Keratinocyte (primary cell): ENCODE data around the gene FHL5. TPM values are rescaled to one million over a fixed set of nuclear protein-coding genes. Genes with fewer than 3 reads are reported as not detected.

Source experiments
- DNase-seq: peaks from one replicate; pipeline ENCODE4 v3.0.0-alpha.2; 2011; ENCODE audit warnings: low read depth, missing footprints, low spot score
- FAIRE-seq: peaks from 2 replicates; lab custom pipeline; 2011; peaks lifted over from hg19 to GRCh38; lab: Jason Lieb, UNC
- H2AFZ ChIP-seq: 2 replicates; pipeline ENCODE4 v1.6.0; 2012; ENCODE audit warnings: low read length, control low read depth, inconsistent platforms; ENCODE audit not compliant: control insufficient read depth
- H3K27ac ChIP-seq: 2 replicates; pipeline ENCODE4 v1.5.1; 2011; ENCODE audit warnings: low read length; ENCODE audit not compliant: control insufficient read depth, insufficient read depth
- H3K27me3 ChIP-seq: 3 replicates; pipeline ENCODE4 v1.6.0; 2011; ENCODE audit warnings: low read length; ENCODE audit not compliant: control insufficient read depth, insufficient read depth; ENCODE audit errors: extremely low read depth
- H3K36me3 ChIP-seq, 2 experiments: 2 replicates in 1 of 2; 3 replicates in 1 of 2; pipeline ENCODE4 v1.5.1; 2011; ENCODE audit warnings: low read length in 2 of 2, mild to moderate bottlenecking in 1 of 2; ENCODE audit not compliant: control insufficient read depth in 2 of 2, insufficient read depth in 2 of 2; ENCODE audit errors: extremely low read depth in 1 of 2
- H3K4me1 ChIP-seq: 3 replicates; pipeline ENCODE4 v1.5.1; 2011; ENCODE audit warnings: low read length; ENCODE audit not compliant: control insufficient read depth, insufficient read depth; ENCODE audit errors: extremely low read depth
- H3K4me2 ChIP-seq: 3 replicates; pipeline ENCODE4 v1.6.0; 2011; ENCODE audit warnings: low read depth, low read length; ENCODE audit not compliant: control insufficient read depth, insufficient read depth; ENCODE audit errors: extremely low read depth
- H3K4me3 ChIP-seq, 3 experiments: fragments of 200-600 bp in 1 of 3; sonication (generic) in 1 of 3; 2 replicates in 2 of 3; 3 replicates in 1 of 3; pipeline ENCODE4 v1.5.1; 2011 to 2016; ENCODE audit warnings: low read length in 3 of 3, mild to moderate bottlenecking in 3 of 3, control low read depth in 2 of 3, inconsistent platforms in 1 of 3, low read depth in 1 of 3, mixed read lengths in 1 of 3, mixed run types in 1 of 3, moderate library complexity in 1 of 3; ENCODE audit not compliant: control insufficient read depth in 2 of 3, insufficient read depth in 2 of 3; ENCODE audit errors: extremely low read depth in 1 of 3
- H3K79me2 ChIP-seq: 2 replicates; pipeline ENCODE4 v1.6.0; 2012; ENCODE audit warnings: low read length; ENCODE audit not compliant: control insufficient read depth, insufficient read depth
- H3K9ac ChIP-seq: 3 replicates; pipeline ENCODE4 v1.6.0; 2011; ENCODE audit warnings: low read length; ENCODE audit not compliant: control insufficient read depth, insufficient read depth; ENCODE audit errors: extremely low read depth
- H3K9me1 ChIP-seq: 3 replicates; pipeline ENCODE4 v1.6.0; 2011; ENCODE audit warnings: low read length; ENCODE audit not compliant: control insufficient read depth, insufficient read depth; ENCODE audit errors: extremely low read depth
- H3K9me3 ChIP-seq: 2 replicates; pipeline ENCODE4 v1.5.1; 2012; ENCODE audit warnings: low read depth, low read length; ENCODE audit not compliant: control insufficient read depth
- H4K20me1 ChIP-seq: 3 replicates; pipeline ENCODE4 v1.6.0; 2011; ENCODE audit warnings: low read length; ENCODE audit not compliant: control insufficient read depth, insufficient read depth; ENCODE audit errors: extremely low read depth
- EZH2 ChIP-seq: IDR thresholded peaks from one replicate; pipeline ENCODE4 v1.6.1; 2012; ENCODE audit warnings: inconsistent platforms, mild to moderate bottlenecking, low read length, moderate library complexity
- dilution Hi-C: fragments of 300-500 bp; cut with MboI; formaldehyde crosslinking; loops from one replicate; pipeline ENCODE4 v1.7.0; 2020; ENCODE audit warnings: low sequenced_read_pairs; ENCODE audit not compliant: extremely low pct_ligation_motif_present
- polyA plus RNA-seq, 5 experiments: library from polyadenylated mRNA; depleted of rRNA in 3 of 5; stranded (reverse) in 3 of 5; stranded (forward) in 1 of 5; unstranded in 1 of 5; fragments of >200 nt; gene quantifications; 1 replicate in 1 of 5; 2 replicates in 3 of 5; 3 replicates in 1 of 5; pipeline versions ENCODE4 v1.2.1 to v1.2.3, GENCODE V29; 2011 to 2012; ENCODE audit warnings: missing spikeins in 2 of 5, low read depth in 1 of 5, low replicate concordance in 1 of 5
- TF ChIP-seq, protein P1 (sequence below), 3 experiments: IDR thresholded peaks in 1 of 3; conservative IDR thresholded peaks in 1 of 3; optimal IDR thresholded peaks in 1 of 3; 2 replicates in 2 of 3; 3 replicates in 1 of 3; pipeline versions ENCODE3 to v1.5.1; 2011; ENCODE audit warnings: low read length in 3 of 3, mild to moderate bottlenecking in 3 of 3, moderate library complexity in 2 of 3, control low read depth in 1 of 3, inconsistent platforms in 1 of 3; ENCODE audit not compliant: insufficient read depth in 2 of 3; ENCODE audit errors: extremely low read depth in 1 of 3

Gene FHL5
- polyA plus RNA-seq, 1 donor (not counting 4 experiments of a cell fraction or from before 2014, with no cell fraction given) = not detected

GRCh38 chr6:96522465-96523009 is 40.4 kb upstream of the FHL5 start:
- no peaks in the 10 kb centered on the region for H3K9me3 ChIP-seq
- peak overlapping the region; percentile 88 to 95 (median 90) for H3K4me3 ChIP-seq
- H3K27me3 ChIP-seq = no peaks in the 10 kb centered on the region
- FAIRE-seq = peak; percentile 41
- H2AFZ ChIP-seq = peak overlapping the region; percentile 97
- H3K9me1 ChIP-seq = no peaks in the 10 kb centered on the region
- dilution Hi-C loops = no loop called here
- H3K27ac ChIP-seq = peak overlapping the region; percentile 96
- peaks cover 0 to 5% of the 10 kb centered on the region in 2 experiments for H3K36me3 ChIP-seq
- peaks cover 14% of the 10 kb centered on the region for H3K4me1 ChIP-seq
- no peak for DNase-seq
- peak overlapping the region; percentile 97 for H3K9ac ChIP-seq
- no peaks in the 10 kb centered on the region for H4K20me1 ChIP-seq
- H3K4me2 ChIP-seq = peak overlapping the region; percentile 89
- peaks cover 14% of the 10 kb centered on the region for H3K79me2 ChIP-seq
- TF ChIP-seq EZH2 = no peak
- TF ChIP-seq, protein P1, sequence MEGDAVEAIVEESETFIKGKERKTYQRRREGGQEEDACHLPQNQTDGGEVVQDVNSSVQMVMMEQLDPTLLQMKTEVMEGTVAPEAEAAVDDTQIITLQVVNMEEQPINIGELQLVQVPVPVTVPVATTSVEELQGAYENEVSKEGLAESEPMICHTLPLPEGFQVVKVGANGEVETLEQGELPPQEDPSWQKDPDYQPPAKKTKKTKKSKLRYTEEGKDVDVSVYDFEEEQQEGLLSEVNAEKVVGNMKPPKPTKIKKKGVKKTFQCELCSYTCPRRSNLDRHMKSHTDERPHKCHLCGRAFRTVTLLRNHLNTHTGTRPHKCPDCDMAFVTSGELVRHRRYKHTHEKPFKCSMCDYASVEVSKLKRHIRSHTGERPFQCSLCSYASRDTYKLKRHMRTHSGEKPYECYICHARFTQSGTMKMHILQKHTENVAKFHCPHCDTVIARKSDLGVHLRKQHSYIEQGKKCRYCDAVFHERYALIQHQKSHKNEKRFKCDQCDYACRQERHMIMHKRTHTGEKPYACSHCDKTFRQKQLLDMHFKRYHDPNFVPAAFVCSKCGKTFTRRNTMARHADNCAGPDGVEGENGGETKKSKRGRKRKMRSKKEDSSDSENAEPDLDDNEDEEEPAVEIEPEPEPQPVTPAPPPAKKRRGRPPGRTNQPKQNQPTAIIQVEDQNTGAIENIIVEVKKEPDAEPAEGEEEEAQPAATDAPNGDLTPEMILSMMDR (optimal IDR thresholded peaks at IDR 0.05 in 1 of 3, IDR thresholded peaks at IDR 0.05 in 1 of 3, conservative IDR thresholded peaks at IDR 0.05 in 1 of 3; ENCODE audit: extremely low read depth in 1 of 3, insufficient read depth in 2 of 3, low read length in 3 of 3) = no peak

DNA sequence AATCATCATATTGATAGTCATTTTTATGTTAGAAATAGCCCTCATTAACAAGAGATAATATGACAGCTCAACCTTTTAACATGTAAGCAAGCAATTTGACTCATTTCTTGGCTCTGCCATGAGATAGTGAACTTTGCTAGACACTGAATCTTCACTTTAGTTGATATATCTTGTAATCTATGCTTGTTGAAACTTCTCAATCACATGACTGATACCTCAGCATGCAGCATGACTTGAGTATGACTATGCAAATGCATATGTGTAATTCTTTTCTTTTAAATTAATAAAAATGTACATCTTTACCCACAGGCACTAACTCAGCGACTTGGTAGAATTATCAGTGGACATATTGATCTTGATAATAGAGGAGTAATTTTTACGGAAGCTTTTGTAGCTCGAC is 34.7 kb upstream of the FHL5 start:
- dilution Hi-C loops = no loop called here
- no peak overlapping the region for H2AFZ ChIP-seq
- no peak overlapping the region for H3K4me3 ChIP-seq
- H3K79me2 ChIP-seq = no peaks in the 10 kb centered on the region
- no peaks in the 10 kb centered on the region for H3K27me3 ChIP-seq
- H3K9me1 ChIP-seq = no peaks in the 10 kb centered on the region
- H4K20me1 ChIP-seq = no peaks in the 10 kb centered on the region
- FAIRE-seq (no peak), DNase-seq (no peak)
- peaks cover 3% of the 10 kb centered on the region for H3K4me1 ChIP-seq
- no peak overlapping the region for H3K4me2 ChIP-seq
- H3K9me3 ChIP-seq = no peaks in the 10 kb centered on the region
- no peak overlapping the region for H3K9ac ChIP-seq
- TF ChIP-seq, protein P1 (optimal IDR thresholded peaks at IDR 0.05 in 1 of 3, IDR thresholded peaks at IDR 0.05 in 1 of 3, conservative IDR thresholded peaks at IDR 0.05 in 1 of 3; ENCODE audit: extremely low read depth in 1 of 3, insufficient read depth in 2 of 3, low read length in 3 of 3) = no peak
- no peak for TF ChIP-seq EZH2
- peaks cover 5 to 17% of the 10 kb centered on the region in 2 experiments for H3K36me3 ChIP-seq
- no peak overlapping the region for H3K27ac ChIP-seq
